NB4 (cell line): ENCODE results near the gene MAJIN.

Experiments used
- POLR2A ChIP-seq: IDR thresholded peaks from 2 replicates; pipeline ENCODE4 v1.6.1; 2011; ENCODE audit warnings: mild to moderate bottlenecking; ENCODE audit not compliant: insufficient read length; ENCODE audit errors: extremely low read depth
- TF ChIP-seq, protein P1 (sequence below): IDR thresholded peaks from one replicate; pipeline ENCODE4 v1.5.1; 2012; ENCODE audit warnings: low read depth, low read length

DNA sequence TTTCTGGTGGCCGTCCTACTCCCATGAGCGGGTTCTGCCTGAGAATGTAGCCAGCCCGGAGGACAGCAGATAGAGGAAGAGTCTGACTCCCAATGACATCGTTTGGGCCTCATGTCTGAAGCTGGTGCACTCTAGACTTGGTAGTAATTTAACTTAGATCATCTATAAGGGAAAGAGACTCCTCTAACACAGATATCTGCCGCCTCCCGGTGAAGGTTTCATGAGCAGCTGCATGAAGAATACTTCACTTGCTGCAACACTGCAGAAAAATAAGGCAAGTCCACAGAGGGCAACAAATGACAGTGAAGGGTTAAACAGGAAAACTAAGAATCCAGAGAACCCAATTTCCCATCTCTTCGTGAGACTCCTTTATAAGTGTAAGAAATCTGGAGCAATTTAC, 36.1 kb upstream of the MAJIN start:
- TF ChIP-seq, protein P1, sequence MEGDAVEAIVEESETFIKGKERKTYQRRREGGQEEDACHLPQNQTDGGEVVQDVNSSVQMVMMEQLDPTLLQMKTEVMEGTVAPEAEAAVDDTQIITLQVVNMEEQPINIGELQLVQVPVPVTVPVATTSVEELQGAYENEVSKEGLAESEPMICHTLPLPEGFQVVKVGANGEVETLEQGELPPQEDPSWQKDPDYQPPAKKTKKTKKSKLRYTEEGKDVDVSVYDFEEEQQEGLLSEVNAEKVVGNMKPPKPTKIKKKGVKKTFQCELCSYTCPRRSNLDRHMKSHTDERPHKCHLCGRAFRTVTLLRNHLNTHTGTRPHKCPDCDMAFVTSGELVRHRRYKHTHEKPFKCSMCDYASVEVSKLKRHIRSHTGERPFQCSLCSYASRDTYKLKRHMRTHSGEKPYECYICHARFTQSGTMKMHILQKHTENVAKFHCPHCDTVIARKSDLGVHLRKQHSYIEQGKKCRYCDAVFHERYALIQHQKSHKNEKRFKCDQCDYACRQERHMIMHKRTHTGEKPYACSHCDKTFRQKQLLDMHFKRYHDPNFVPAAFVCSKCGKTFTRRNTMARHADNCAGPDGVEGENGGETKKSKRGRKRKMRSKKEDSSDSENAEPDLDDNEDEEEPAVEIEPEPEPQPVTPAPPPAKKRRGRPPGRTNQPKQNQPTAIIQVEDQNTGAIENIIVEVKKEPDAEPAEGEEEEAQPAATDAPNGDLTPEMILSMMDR = no peak
- no peak for TF ChIP-seq POLR2A
